Stimulated activated CD4-positive, alpha-beta T cell treated with anti-CD3 and anti-CD28 coated beads, Interleukin-12 subunit alpha, Interleukin-12 subunit beta, amount 100 ng/mL, for 4 hours (primary cell): Measurements from ENCODE around the gene COLEC11.

Source experiments
- DNase-seq: peaks from one replicate; pipeline ENCODE4 v3.0.0-alpha.2; 2020

The COLEC11 gene

DNA sequence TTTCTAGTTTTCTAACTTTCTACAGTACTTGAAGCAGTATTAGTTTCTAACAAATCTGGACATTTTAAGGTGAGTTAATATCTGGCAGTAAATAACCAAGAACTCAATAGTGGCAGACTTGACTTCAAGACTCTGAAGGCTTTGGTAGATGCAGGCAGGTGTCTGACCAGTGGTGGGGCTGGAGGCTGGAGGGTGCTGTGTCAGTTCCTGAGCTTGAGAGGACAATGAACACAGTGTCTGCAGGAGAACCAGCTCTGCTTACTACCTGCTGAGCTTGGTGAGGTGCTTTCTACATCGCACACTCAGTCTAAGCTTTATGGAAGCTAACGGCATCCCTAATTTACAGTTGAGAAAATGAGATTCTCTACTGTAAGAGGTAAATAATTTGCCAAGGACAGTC is 84.3 kb downstream of the COLEC11 start:
- DNase-seq = no peak

DNA sequence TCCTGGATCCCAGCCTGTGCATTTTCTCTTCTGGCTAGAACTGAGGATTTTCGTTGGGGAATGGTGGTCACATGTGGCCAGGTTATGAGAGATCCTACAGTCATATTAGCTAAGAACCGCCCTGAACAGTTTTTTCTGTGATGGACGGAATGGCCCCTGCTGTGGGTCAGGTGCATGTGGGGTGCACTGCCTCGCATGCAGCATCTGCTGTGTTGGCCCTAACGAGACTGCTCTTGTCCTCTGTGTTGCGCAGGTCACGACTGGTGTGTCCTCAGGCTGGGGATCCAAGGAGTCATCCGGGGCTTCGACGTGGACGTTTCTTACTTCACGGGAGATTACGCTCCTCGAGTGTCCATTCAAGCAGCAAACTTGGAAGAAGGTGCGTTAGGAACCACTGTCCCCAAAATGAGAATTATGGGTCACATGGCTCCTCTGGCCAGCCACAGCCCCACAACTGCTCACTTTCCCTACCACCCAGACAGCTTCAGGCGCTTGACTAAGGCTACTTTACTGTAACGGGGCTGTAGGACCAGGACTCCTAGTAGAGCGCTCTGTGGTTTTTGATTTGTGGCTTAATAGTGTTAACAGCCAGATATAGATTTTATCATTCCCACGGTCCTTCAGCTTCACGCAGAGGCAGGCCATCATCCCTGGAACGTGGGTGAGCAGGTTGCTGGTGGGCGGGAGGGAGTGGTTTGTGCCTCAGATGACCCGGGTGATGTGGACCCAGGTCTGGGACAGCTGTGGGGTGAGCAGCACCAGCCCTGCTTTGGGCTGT is 84.9 kb downstream of the COLEC11 start:
- DNase-seq = no peak

DNA sequence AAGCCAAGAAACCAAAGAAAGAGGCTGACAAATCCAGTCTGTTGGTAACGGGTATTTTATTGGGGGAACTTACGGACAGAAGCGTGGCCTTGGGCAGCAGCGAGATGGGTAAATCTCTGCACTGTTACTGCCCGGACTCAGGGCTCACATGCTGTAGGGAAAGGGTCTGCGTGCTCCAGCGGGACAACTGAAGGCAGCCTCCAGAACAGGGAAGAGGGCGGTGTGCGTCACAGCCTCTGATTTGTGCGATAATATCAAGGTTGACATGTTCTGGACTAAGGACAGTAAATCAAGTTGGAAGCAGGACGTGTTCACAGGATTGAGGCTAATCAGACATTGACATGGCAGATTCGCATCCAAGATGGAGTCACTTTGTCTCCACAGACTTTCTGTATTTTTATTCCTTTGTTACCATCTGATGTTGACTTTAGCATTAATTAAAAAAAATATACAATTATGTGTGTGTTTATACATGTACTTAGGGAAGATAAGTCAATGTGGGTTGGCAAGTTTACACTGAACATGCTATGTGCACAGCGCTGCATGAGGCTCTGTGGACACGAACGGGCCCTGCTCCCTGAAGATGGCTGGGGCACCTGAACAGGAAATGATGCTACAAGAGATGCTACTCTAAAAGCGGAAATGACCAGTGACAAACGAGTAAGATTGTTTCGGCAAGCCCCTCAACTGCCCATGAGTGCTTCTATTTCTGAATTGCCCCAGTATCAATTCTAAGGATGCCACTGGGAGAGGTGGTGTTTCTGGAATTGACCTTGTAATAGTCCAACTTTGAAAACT is 85.8 kb downstream of the COLEC11 start:
- DNase-seq = no peak

DNA sequence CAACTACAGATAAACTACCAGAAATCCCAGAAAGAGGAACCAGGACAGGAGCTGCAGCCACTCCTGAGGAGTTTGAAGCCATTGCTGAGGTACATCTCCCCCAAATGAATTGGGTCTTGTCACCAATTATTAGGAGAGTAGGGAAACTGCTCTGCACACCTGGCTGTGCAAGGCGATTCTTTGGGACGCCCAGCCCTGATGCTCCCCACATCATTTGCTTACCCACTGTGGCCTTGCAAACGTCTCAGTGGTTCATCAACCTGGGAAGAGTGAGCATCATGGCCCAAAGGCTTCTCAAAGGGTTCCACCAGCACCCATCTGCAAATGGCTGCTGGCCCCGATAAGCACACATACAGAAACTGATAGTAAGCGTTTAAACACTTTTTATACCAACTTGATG is 86.7 kb downstream of the COLEC11 start:
- DNase-seq = no peak

DNA sequence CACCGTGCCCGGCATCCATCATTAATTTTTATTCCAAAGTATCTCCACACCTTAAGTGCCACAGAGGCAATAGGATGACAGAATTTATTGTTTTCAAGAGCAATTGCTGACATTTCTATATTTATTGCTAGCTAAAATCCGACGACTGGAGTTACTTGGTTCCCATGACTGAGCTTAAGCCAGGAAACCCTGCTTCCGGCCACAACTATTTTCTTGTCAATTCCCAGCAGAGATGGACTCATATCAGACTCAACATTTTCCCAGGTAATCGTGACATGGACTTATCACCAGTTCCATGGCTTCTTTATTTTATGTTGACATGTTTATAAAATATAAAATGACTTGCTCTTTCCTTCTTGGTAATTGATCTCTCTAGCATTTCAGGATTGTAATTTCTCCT is 87.9 kb downstream of the COLEC11 start:
- no peak for DNase-seq

DNA sequence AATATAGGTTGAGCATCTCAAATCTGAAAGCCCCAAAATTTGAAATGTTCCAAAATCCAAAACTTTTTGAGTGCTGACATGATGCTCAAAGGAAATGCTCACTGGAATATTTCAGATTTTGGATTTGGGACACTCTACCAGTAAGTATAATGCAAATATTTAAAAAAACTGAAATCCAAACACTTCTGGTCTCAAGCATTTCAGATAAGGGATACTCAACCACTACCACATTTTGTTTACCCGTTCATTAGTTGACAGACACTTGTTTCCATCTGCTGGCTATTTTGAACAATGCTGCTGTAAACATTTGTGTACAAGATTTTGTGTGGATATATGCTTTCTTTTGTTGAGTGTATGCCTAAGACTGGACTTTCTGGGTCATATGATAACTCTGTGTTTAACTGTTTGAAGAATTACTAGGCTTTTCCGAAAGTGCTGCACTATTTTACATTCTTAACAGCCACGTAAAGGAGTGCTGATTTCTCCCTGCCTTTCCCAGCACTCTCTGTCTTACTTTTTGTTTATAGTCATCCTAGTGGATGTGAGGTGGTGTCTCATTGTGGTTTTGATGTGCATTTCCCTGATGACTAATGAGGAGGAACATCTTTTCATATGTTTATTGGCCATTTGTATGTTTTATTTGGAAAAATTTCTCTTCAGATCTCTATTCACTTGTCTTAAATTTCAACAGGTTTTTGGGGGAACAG is 89.0 kb downstream of the COLEC11 start:
- DNase-seq = no peak

DNA sequence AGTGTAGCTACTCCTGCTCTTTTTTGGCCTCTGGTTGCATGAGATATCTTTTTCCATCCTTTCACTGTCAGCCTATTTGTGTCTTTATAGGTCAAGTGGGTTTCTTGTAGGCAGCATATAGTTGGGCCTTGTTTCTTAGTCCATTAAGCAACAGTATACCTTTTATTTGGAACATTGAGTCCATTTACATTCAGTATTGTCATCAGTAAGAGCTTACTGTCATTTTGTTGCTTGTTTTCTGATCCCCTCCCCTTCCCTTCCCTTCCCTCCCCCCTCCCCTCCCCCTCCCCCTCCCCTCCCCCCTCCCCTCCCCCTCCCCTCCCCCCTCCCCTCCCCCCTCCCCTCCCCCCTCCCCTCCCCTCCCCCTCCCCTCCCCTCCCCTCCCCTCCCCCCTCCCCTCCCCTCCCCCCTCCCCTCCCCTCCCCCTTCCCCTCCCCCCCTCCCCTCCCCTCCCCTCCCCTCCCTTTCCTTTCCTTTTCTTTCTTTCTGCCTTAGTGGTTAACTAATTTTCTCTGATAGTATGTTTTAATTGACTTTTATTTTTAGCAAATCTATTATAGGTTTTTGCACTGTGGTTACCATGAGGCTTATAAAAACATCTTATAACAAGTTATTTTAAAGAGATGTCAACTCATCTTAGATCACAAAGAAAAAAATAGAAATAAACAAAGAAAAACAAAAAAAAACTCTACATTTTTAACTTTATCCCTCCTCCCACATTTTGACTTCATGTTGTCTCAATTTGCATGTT is 95.3 kb downstream of the COLEC11 start:
- no peak for DNase-seq

DNA sequence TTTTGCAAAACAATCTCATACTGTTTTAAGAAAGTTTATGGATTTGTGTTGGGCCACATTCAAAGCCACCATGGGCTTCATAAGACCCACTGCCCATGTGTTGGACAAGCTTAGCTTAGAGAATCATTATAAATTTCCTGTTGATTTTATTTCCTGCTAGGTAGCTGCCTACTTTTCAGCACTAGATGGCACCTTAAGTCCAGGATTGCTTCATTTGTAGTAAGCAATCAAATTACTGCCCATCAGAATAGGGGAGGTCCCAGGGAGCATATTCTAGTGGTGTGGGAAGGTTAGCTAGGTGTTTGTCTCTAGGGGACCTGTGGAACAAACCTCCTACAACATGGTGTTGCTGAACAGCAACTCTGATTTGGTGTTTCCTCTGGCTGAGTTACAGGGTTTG is 97.5 kb downstream of the COLEC11 start:
- no peak for DNase-seq
